Caki2 (cell line): ENCODE measurements around the gene CEBPZOS. TPM values are rescaled to one million over a fixed set of nuclear protein-coding genes. Genes with fewer than 3 reads are reported as not detected.
"Not testable (repeated sequence)": the region's sequence is repeated elsewhere in the genome, so short reads cannot be mapped to it uniquely, and the experiment has no call there.

Experiments used
- DNase-seq: peaks from one replicate; pipeline ENCODE4 v3.0.0-alpha.2; 2015; ENCODE audit warnings: low read depth
- in situ Hi-C: cut with HindIII; loops from 2 replicates; pipeline ENCODE4 v1.10.0; 2016; ENCODE audit warnings: low sequenced_read_pairs, low pct_unique_long_range_greater_than_20kb, mixed read lengths
- total RNA-seq: library from RNA; depleted of rRNA; stranded (reverse); fragments of >200 nt; shearing (Covaris generic); gene quantifications from 2 replicates; pipeline ENCODE4 v1.2.3, GENCODE V29; 2014; ENCODE audit warnings: low replicate concordance

Gene CEBPZOS
- total RNA-seq, 1 experiment from 2014 or later, result 22.1 TPM

- in situ Hi-C loops, result no loop called here
- DNase-seq, result no peak
Measured at GRCh38 chr2:37188570-37188969, 7.7 kb upstream of the CEBPZOS start, which contains the start of gene SULT6B1. TSS of gene SULT6B1 (minus strand) at chr2:37188670. CDS start at chr2:37188640, 30 bp downstream.

- peak; percentile 42 for DNase-seq
- in situ Hi-C loops, result no loop called here
Measured at GRCh38 chr2:37189452-37190153, 6.7 kb upstream of the CEBPZOS start.

- in situ Hi-C loops, result no loop called here
- no peak for DNase-seq
Measured at GRCh38 chr2:37190290-37190689, 6.0 kb upstream of the CEBPZOS start.

GRCh38 chr2:37191253-37191652 is 5.0 kb upstream of the CEBPZOS start:
- DNase-seq, result no peak
- in situ Hi-C loops, result no loop called here

GRCh38 chr2:37191747-37192146 is 4.5 kb upstream of the CEBPZOS start:
- no peak for DNase-seq

GRCh38 chr2:37192551-37192950 is 3.7 kb upstream of the CEBPZOS start:
- DNase-seq, result no peak
- in situ Hi-C loops, result no loop called here

More at GRCh38 chr2:37191747-37192146, 4.5 kb upstream of the CEBPZOS start:
- in situ Hi-C loops, result no loop called here

GRCh38 chr2:37195862-37196319 is 405 bp upstream of the CEBPZOS start:
- DNase-seq, in situ Hi-C loops: not testable (repeated sequence)

- in situ Hi-C loops, result no loop called here
- DNase-seq, result no peak
Measured at GRCh38 chr2:37198681-37199065, 2.4 kb downstream of the CEBPZOS start.

GRCh38 chr2:37201208-37201607 is 4.9 kb downstream of the CEBPZOS start:
- in situ Hi-C loops, result no loop called here
- DNase-seq, result no peak

- DNase-seq, result no peak
Measured at GRCh38 chr2:37201766-37202165, 5.5 kb downstream of the CEBPZOS start.

GRCh38 chr2:37203708-37204107 is 7.4 kb downstream of the CEBPZOS start:
- DNase-seq, result no peak
- in situ Hi-C loops, result no loop called here

More at GRCh38 chr2:37201766-37202165, 5.5 kb downstream of the CEBPZOS start:
- in situ Hi-C loops, result no loop called here

- DNase-seq, in situ Hi-C loops: not testable (repeated sequence)
Measured at GRCh38 chr2:37205071-37205661, 8.9 kb downstream of the CEBPZOS start.

- no peak for DNase-seq
- in situ Hi-C loops, result no loop called here
Measured at GRCh38 chr2:37205689-37206341, 9.5 kb downstream of the CEBPZOS start.

GRCh38 chr2:37206760-37207159 is 10.5 kb downstream of the CEBPZOS start:
- in situ Hi-C loops, DNase-seq: not testable (repeated sequence)

GRCh38 chr2:37211212-37211611 is 14.9 kb downstream of the CEBPZOS start:
- no peak for DNase-seq
- in situ Hi-C loops, result no loop called here

- no peak for DNase-seq
- in situ Hi-C loops, result no loop called here
Measured at GRCh38 chr2:37211939-37212338, 15.6 kb downstream of the CEBPZOS start.

GRCh38 chr2:37215250-37215649 is 19.0 kb downstream of the CEBPZOS start:
- DNase-seq, result peak; percentile 27
- in situ Hi-C loops, result no loop called here

GRCh38 chr2:37219046-37219445 is 22.8 kb downstream of the CEBPZOS start:
- in situ Hi-C loops, result no loop called here
- no peak for DNase-seq

GRCh38 chr2:37223131-37223530 is 26.8 kb downstream of the CEBPZOS start:
- no peak for DNase-seq
- in situ Hi-C loops, result no loop called here
